GM19043 (cell line): ENCODE data around the gene PCDHB14.
"Not testable (repeated sequence)": the region's sequence is repeated elsewhere in the genome, so short reads cannot be mapped to it uniquely, and the experiment has no call there.

Experiments used
- ATAC-seq: cut with Tn5 transposase; IDR thresholded peaks from one replicate; pipeline ENCODE4 v1.9.1; 2021; ENCODE audit warnings: low read depth; ENCODE audit not compliant: unreplicated experiment

PCDHB14 gene

DNA sequence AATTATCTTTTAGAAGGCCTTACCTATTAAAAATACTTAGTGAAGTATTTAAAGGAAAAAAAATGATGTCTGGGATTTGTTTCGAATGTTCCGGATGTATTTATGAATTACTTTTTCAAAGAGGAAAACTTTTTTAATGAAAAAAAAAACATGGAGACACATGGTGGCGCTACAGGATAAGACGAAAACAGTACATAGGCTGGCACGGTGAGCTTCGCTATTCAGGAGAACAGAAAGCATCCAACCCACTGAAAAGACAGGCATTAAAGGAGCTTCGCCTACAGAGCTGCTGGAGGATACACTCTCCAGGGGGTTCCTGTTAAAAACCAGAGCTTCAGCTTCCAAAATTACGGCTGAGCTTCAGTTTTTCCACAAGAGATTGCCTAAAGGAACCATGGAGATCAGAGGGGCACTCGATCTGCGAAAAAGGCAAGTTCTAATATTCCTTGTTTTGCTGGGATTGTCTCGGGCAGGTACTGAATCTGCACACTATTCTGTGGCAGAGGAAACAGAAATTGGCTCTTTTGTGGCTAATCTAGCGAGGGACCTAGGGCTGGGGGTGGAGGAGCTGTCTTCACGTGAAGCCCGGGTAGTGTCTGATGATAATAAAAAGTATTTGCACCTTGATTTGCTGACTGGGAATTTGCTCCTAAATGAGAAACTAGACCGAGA, at the start of gene PCDHB14:
TSS of gene PCDHB14 (plus strand) at position 232 of the 672 bp plus-strand sequence. CDS start at position 395, 163 bp downstream.
- no peak for ATAC-seq

GRCh38 chr5:141174291-141175104, 48.6 kb upstream of the PCDHB14 start:
- ATAC-seq: not testable (repeated sequence)

GRCh38 chr5:141175933-141176332, 47.2 kb upstream of the PCDHB14 start:
- ATAC-seq: no peak

DNA sequence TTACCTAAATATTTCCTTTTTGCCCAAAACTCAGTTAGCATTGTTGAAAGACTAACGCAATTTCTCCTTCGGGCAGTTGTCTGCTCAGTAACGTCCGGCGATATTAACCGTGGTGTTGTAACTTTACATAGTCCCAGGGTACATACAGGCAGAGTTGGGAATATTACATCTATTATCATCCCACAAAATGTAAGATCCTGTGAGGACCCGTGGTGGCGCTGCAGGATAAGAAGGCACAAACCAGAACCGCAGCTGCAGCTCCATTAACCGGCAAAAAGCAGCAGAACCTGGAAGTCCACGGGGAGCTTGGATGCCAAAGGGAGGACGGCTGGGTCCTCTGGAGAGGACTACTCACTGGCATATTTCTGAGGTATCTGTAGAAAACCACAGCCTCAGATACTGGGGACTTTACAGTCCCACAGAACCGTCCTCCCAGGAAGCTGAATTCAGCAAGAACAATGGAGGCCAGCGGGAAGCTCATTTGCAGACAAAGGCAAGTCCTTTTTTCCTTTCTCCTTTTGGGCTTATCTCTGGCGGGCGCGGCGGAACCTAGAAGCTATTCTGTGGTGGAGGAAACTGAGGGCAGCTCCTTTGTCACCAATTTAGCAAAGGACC, 45.5 kb upstream of the PCDHB14 start, which contains the start of gene PCDHB8:
TSS of gene PCDHB8 (plus strand) at position 214 of the 615 bp plus-strand sequence. CDS start at position 459, 245 bp downstream.
- ATAC-seq: not testable (repeated sequence)

- ATAC-seq: not testable (repeated sequence)
These were observed 43.8 kb upstream of the PCDHB14 start for GRCh38 chr5:141179371-141179770.

GRCh38 chr5:141179876-141180275, 43.3 kb upstream of the PCDHB14 start:
- ATAC-seq: not testable (repeated sequence)

- ATAC-seq: no peak
These were observed 42.8 kb upstream of the PCDHB14 start for GRCh38 chr5:141180313-141180712.

DNA sequence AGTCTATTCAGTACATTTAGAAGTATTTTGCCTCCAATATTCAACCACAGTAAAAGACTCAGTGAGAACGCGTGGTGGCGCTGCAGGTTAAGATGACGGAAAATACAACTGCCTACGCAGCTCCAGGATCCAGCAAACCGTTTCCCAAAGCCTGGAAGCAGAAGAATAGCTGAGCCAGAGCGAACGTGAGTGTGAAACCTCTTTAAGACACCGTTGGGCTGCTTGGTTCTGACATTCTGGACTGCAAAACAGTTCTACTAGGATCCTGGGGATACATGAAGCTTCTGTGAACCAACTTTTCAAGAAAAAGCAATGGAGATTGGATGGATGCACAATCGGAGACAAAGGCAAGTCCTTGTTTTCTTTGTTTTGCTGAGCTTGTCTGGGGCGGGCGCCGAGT, 40.9 kb upstream of the PCDHB14 start, which contains the start of gene PCDHB16:
TSS of gene PCDHB16 (plus strand) at position 140 of the 400 bp plus-strand sequence. CDS start at position 313, 173 bp downstream.
- no peak for ATAC-seq

DNA sequence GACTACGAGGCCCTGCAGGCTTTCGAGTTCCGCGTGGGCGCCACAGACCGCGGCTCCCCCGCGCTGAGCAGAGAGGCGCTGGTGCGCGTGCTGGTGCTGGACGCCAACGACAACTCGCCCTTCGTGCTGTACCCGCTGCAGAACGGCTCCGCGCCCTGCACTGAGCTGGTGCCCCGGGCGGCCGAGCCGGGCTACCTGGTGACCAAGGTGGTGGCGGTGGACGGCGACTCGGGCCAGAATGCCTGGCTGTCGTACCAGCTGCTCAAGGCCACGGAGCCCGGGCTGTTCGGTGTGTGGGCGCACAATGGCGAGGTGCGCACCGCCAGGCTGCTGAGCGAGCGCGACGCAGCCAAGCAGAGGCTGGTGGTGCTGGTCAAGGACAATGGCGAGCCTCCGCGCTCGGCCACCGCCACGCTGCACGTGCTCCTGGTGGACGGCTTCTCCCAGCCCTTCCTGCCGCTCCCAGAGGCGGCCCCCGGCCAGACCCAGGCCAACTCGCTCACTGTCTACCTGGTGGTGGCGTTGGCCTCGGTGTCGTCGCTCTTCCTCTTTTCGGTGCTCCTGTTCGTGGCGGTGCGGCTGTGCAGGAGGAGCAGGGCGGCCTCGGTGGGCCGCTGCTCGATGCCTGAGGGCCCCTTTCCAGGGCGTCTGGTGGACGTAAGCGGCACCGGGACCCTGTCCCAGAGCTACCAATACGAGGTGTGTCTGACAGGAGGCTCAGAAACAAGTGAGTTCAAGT, 38.9 kb upstream of the PCDHB14 start:
- not testable (repeated sequence) for ATAC-seq

DNA sequence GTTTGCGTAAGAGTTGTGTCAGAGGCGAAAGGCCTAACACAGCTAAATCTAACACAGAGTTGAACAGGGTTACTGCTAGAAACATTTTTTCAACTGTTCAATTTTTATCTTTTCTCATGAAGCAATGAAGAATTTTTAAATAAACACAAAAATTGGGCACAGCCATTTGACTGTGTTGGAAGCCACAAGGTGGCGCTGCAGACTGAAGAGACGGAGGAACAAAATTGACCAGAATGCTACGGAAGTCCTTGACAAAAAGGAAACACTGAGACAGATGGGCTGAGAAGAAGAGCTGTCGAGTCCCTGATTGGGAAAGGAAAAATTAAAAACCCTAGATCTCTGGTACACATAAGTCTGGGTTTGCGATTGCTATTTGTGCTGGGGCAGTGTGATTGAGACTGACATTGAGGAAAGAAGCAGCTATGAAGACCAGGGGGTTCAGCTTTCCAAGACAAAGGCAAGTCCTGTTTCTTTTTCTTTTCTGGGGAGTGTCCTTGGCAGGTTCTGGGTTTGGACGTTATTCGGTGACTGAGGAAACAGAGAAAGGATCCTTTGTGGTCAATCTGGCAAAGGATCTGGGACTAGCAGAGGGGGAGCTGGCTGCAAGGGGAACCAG, 36.1 kb upstream of the PCDHB14 start, which contains the start of gene PCDHB9:
TSS of gene PCDHB9 (plus strand) at position 265 of the 616 bp plus-strand sequence. CDS start at position 423, 158 bp downstream.
- no peak for ATAC-seq

DNA sequence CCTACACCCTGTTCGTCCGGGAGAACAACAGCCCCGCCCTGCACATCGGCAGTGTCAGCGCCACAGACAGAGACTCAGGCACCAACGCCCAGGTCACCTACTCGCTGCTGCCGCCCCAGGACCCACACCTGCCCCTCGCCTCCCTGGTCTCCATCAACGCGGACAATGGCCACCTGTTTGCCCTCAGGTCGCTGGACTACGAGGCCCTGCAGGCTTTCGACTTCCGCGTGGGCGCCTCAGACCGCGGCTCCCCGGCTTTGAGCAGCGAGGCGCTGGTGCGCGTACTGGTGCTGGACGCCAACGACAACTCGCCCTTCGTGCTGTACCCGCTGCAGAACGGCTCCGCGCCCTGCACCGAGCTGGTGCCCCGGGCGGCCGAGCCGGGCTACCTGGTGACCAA, 34.5 kb upstream of the PCDHB14 start:
- not testable (repeated sequence) for ATAC-seq

DNA sequence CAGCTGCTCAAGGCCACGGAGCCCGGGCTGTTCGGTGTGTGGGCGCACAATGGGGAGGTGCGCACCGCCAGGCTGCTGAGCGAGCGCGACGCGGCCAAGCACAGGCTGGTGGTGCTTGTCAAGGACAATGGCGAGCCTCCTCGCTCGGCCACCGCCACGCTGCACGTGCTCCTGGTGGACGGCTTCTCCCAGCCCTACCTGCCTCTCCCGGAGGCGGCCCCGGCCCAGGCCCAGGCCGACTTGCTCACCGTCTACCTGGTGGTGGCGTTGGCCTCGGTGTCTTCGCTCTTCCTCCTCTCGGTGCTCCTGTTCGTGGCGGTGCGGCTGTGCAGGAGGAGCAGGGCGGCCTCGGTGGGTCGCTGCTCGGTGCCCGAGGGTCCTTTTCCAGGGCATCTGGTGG, 34.0 kb upstream of the PCDHB14 start:
- not testable (repeated sequence) for ATAC-seq

DNA sequence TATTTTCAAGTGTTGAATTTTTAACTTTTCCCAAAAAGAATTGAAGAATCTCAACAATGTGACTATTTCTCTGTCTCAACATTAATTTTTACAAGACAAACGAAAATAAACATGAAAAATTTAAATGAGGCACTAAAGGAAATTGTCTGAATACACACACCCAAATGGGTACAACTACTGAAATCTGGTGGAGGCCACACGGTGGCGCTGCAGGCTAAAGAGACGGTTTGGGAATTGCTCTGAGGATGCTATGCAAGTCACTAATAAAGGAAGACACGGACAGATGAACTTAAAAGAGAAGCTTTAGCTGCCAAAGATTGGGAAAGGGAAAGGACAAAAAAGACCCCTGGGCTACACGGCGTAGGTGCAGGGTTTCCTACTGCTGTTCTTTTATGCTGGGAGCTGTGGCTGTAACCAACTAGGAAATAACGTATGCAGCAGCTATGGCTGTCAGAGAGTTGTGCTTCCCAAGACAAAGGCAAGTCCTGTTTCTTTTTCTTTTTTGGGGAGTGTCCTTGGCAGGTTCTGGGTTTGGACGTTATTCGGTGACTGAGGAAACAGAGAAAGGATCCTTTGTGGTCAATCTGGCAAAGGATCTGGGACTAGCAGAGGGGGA, 30.9 kb upstream of the PCDHB14 start, which contains the start of gene PCDHB10:
TSS of gene PCDHB10 (plus strand) at position 244 of the 616 bp plus-strand sequence. CDS start at position 444, 200 bp downstream.
- ATAC-seq: no peak

DNA sequence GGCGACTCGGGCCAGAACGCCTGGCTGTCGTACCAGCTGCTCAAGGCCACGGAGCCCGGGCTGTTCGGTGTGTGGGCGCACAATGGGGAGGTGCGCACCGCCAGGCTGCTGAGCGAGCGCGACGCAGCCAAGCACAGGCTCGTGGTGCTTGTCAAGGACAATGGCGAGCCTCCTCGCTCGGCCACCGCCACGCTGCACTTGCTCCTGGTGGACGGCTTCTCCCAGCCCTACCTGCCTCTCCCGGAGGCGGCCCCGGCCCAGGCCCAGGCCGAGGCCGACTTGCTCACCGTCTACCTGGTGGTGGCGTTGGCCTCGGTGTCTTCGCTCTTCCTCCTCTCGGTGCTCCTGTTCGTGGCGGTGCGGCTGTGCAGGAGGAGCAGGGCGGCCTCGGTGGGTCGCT, 28.8 kb upstream of the PCDHB14 start:
- not testable (repeated sequence) for ATAC-seq

DNA sequence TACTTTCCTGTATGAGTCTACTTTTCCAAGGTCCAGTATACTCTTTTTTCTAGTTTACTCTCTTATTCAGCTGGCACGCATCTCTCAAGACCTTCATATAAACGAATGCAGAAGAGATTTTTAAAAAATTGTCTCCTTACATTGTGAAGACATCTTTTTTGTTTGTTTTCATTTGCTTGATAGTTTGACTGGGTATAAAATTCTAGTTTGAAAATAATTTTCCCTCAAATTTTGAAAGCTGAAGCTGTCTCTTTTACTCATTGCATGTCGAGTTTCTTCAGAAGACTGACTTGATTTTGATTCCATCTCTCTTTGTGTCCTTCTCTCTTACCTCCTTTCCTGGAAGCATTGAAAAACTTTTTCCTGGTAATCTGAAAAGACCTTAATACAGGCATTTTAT, 26.8 kb upstream of the PCDHB14 start:
- no peak for ATAC-seq

GRCh38 chr5:141199359-141200235, 23.5 kb upstream of the PCDHB14 start, which contains the start of gene PCDHB11:
Gene PCDHB11 (plus strand): TSS chr5:141199627. CDS start chr5:141199775, 148 bp downstream.
- no peak for ATAC-seq

DNA sequence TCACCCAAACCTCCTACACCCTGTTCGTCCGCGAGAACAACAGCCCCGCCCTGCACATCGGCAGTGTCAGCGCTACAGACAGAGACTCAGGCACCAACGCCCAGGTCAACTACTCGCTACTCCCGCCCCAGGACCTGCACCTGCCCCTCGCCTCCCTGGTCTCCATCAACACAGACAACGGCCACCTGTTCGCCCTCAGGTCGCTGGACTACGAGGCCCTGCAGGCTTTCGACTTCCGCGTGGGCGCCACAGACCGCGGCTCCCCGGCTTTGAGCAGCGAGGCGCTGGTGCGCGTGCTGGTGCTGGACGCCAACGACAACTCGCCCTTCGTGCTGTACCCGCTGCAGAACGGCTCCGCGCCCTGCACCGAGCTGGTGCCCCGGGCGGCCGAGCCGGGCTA, 22.0 kb upstream of the PCDHB14 start:
- not testable (repeated sequence) for ATAC-seq

DNA sequence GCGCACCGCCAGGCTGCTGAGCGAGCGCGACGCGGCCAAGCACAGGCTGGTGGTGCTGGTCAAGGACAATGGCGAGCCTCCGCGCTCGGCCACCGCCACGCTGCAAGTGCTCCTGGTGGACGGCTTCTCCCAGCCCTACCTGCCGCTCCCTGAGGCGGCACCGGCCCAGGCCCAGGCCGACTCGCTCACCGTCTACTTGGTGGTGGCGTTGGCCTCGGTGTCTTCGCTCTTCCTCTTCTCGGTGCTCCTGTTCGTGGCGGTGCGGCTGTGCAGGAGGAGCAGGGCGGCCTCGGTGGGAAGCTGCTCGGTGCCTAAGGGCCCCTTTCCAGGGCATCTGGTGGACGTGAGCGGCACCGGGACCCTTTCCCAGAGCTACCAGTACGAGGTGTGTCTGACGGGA, 21.5 kb upstream of the PCDHB14 start:
- not testable (repeated sequence) for ATAC-seq
